Esophagus (tissue), 2 donors: ENCODE data around the gene CACNG5. TPM values are rescaled to one million over a fixed set of nuclear protein-coding genes. Genes with fewer than 3 reads are reported as not detected.

Experiments used
- H3K27ac ChIP-seq, 2 donors: one replicate each; pipeline ENCODE4 v1.5.1; 2013; ENCODE audit warnings: low read depth in 2 of 2, mild to moderate bottlenecking in 2 of 2, inconsistent platforms in 1 of 2, low read length in 1 of 2, moderate library complexity in 1 of 2
- H3K27me3 ChIP-seq, 2 donors: one replicate each; pipeline ENCODE4 v1.6.1; 2013; ENCODE audit warnings: low read length in 2 of 2, control low read depth in 1 of 2, mild to moderate bottlenecking in 1 of 2; ENCODE audit not compliant: insufficient read depth in 2 of 2, control insufficient read depth in 1 of 2
- H3K36me3 ChIP-seq, 2 donors: one replicate each; pipeline ENCODE4 v1.6.1; 2013; ENCODE audit warnings: low read length in 1 of 2; ENCODE audit not compliant: control insufficient read depth in 2 of 2, insufficient read depth in 2 of 2
- H3K4me1 ChIP-seq, 2 donors: one replicate each; pipeline ENCODE4 v1.6.1; 2013; ENCODE audit warnings: low read length in 1 of 2; ENCODE audit not compliant: control insufficient read depth in 2 of 2, insufficient read depth in 2 of 2
- H3K4me3 ChIP-seq, 2 donors: one replicate each; pipeline ENCODE4 v1.5.1; 2013; ENCODE audit warnings: low read length in 2 of 2, mild to moderate bottlenecking in 2 of 2, low read depth in 1 of 2, moderate library complexity in 1 of 2
- H3K9me3 ChIP-seq, 2 donors: one replicate each; pipeline ENCODE4 v1.6.1; 2013; ENCODE audit warnings: mild to moderate bottlenecking in 2 of 2, low read depth in 1 of 2, low read length in 1 of 2, moderate library complexity in 1 of 2; ENCODE audit not compliant: control insufficient read depth in 2 of 2, insufficient read depth in 1 of 2
- WGBS, 2 donors: extraction: QIAGEN DNeasy Blood & Tissue Kit; methylation state at CpG; one replicate each; pipeline ENCODE4 v1.1.7; 2013; 5-methylcytosine and 5-hydroxymethylcytosine counted together
- polyA plus RNA-seq, 2 donors: library from polyadenylated mRNA; stranded (reverse); fragments of 200-250 nt; gene quantifications; one replicate each; pipeline ENCODE4 v1.2.3, GENCODE V29; 2013
- donor health status: healthy with polysubstance abuse.
- donor health status: Bipolar disorder and iron deficiency.

Gene CACNG5
- polyA plus RNA-seq, 2 donors, result not detected

DNA sequence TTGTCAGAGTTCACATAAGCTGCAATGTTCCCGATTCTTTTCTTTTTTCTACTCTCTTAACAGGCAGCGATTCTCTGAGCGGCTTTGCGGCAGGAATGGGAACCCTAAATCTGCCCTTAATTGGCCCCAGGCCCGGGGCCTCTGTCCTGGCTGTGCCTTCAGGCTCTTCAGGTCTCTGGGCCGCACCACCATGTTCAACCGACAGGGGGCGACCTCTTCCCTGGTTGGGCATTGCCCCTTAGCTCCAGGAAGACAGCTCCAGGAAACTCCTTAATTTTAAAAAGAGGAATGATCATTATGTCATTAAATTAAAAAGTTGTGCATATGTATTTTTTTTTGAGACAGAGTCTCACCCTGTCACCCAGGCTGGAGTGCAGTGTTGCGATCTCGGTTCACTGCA is 20.3 kb downstream of the CACNG5 start:
- no peak overlapping the region for H3K27ac ChIP-seq
- H3K27me3 ChIP-seq, result no peaks in the 10 kb centered on the region
- no peaks in the 10 kb centered on the region for H3K4me1 ChIP-seq
- H3K4me3 ChIP-seq, result no peak overlapping the region
- H3K36me3 ChIP-seq, result no peaks in the 10 kb centered on the region
- H3K9me3 ChIP-seq, result no peaks in the 10 kb centered on the region
- WGBS, 2 donors, result 74 to 76% methylated on average over 10 of the region's 10 CpGs

DNA sequence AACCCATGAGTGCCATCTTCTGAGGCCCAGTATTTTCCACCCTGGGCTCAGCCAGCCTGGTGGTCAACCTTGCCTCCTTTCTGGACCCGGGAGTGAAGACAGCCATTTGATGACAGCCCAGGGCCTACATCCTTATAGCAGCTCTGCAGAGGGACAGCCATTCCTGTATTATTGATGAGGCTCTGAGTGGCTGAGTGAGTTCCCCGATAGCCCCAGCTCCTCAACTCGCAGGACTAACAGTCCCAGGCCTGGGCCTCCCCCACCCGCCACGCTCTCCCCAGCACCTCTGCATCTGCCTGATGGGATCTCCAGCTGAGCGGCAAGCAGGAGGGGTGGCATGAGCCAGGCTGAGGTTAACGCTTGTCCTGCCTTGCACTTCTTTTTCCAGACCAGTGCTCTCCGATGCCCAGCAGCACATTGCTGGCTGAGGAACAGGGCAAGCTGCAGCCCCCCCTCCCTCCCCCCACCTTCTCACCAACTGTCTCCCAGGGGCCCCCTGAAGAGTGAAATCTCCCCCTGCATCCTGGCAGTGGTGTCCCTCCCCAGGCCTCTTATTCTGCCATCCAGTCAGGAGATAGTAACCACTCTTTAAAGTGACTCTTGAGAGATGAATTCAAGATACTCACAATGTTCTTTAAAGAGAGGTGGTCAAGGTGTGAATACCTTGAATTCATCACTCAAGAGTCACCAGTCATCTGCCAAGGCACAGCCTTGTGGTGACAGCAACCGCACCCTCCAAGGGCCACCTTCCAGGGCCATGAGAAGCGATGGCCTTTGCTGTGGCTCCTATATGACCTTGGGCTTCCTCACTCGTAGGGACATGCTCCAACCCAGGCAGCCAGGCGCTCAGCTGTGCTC is 23.5 kb downstream of the CACNG5 start:
- no peaks in the 10 kb centered on the region for H3K27me3 ChIP-seq
- H3K4me3 ChIP-seq, result no peak overlapping the region
- no peaks in the 10 kb centered on the region for H3K4me1 ChIP-seq
- H3K36me3 ChIP-seq, result no peaks in the 10 kb centered on the region
- no peaks in the 10 kb centered on the region for H3K9me3 ChIP-seq
- no peak overlapping the region for H3K27ac ChIP-seq
- WGBS, 2 donors, result 77 to 79% methylated on average over 12 of the region's 12 CpGs

DNA sequence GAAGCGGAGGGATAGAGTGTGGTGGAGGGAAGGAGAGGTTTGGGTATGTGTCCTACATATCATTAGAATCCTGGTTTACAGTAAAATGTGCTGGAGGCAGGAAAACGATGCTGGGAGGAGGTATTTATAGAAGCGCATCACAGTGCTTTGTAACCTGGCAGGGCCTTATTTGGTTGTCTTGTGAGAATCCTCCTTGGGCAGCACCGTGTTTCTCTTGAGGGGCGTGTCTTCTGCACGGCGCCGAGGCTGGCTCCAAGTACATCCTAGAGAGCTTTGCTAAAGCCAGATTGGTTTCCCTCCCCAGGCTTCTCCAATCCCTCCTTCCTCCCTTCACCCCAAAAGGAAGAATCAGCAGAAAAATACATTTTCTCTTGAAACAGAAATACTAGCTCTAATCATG is 24.4 kb downstream of the CACNG5 start:
- Histone ChIP-seq H3K9me3 (no peaks in the 10 kb centered on the region), H3K27ac (no peak overlapping the region), H3K4me3 (no peak overlapping the region), H3K36me3 (no peaks in the 10 kb centered on the region), H3K4me1 (no peaks in the 10 kb centered on the region), H3K27me3 (no peaks in the 10 kb centered on the region)
- WGBS, 2 donors, result 73 to 75% methylated on average over 8 of the region's 8 CpGs

DNA sequence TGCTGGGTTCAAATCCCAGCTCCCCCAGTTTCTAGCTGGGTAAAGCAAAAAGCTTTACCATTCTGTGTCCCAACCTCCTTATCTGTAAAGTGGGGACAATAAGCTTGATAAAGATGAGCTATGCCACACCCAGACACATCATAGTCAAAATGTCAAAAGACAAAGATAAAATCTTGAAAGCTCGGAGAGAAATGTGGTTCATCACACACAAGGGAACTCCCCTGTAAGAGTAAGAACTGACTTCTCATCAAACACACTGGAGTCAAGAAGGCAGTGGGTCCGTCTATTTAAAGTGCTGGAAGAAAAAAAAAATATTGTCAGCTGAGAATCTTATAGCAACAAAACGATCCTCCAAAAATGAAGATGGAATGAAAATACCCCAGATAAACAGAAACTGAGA is 25.3 kb downstream of the CACNG5 start:
- Histone ChIP-seq H3K36me3 (no peaks in the 10 kb centered on the region), H3K4me1 (no peaks in the 10 kb centered on the region), H3K4me3 (no peak overlapping the region), H3K27me3 (no peaks in the 10 kb centered on the region), H3K9me3 (no peaks in the 10 kb centered on the region), H3K27ac (no peak overlapping the region)
- 61 to 74% methylated on average over 3 of the region's 3 CpGs for WGBS, 2 donors

DNA sequence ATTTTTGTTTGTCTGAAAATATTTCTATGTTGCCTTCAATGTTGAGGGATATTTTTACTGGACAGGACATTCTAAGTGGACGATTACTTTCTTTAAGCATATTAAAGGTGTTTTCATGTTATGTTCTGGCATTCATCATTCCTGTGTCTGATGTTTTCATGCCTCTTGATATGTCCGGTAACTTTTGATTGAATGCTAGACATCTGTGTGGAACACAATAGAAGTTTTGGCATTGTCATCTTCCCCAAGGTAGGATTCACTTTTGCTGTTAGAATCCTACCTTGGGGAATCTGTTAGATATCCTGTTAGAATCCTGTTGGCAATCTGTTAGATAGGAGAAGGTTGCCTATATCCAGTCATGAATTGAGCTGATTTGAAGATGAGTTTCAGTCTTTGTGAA is 28.9 kb downstream of the CACNG5 start:
- 90 to 94% methylated on average over 2 of the region's 2 CpGs for WGBS, 2 donors
- Histone ChIP-seq H3K27me3 (peaks cover 0 to 3% of the 10 kb centered on the region in 2 donors), H3K4me3 (no peak overlapping the region), H3K9me3 (peaks cover 4 to 5% of the 10 kb centered on the region in 2 donors), H3K27ac (no peak overlapping the region), H3K36me3 (no peaks in the 10 kb centered on the region), H3K4me1 (no peaks in the 10 kb centered on the region)

DNA sequence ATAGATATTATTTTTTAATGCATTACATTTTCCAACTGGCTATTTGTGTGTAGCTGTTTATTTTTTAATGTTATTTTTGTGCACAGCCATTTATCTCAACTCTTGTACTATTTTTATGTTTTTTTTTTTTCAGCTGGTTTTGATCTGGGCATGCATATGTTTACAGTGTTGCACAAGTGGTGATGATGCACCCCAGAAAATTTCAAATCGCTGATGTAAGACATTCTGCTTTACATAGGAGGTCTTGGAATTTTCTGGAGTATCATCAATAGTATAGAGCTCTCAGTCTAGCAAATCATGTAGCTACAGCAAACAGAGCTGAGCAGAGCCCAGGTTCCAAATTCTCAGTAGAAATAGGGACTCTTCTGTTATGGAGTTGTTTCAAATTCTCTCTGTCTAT is 30.2 kb downstream of the CACNG5 start:
- no peak overlapping the region for H3K4me3 ChIP-seq
- H3K9me3 ChIP-seq, result peaks cover 4 to 5% of the 10 kb centered on the region in 2 donors
- WGBS, 2 donors, result 82 to 85% methylated on average over 1 of the region's 1 CpG
- H3K27ac ChIP-seq, result no peak overlapping the region
- peaks cover 0 to 3% of the 10 kb centered on the region in 2 donors for H3K27me3 ChIP-seq
- no peaks in the 10 kb centered on the region for H3K36me3 ChIP-seq
- no peaks in the 10 kb centered on the region for H3K4me1 ChIP-seq

DNA sequence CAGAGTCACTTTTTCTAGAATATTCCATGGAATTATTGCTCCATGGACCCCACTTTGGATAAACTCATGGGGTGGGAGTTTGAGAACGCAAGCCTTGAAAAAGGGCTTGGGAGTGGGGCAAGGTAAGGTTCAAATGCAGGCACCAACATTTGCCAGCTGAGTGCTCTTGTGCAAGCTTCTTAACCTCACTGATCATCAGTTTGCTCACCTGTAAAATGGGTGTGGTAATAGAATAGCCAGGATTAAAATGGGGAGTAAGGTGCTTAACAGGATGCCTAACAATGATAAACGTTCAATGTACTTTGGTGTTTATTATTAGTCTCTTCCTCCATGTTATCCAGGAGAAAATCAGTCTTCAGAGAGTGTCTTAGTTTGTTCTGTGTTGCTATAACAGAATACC is 39.0 kb downstream of the CACNG5 start:
- no peaks in the 10 kb centered on the region for H3K27me3 ChIP-seq
- H3K27ac ChIP-seq, result no peak overlapping the region
- H3K4me1 ChIP-seq, result no peaks in the 10 kb centered on the region
- no peaks in the 10 kb centered on the region for H3K36me3 ChIP-seq
- H3K4me3 ChIP-seq, result no peak overlapping the region
- peaks cover 1 to 2% of the 10 kb centered on the region in 2 donors for H3K9me3 ChIP-seq
- WGBS, 2 donors, result 73 to 76% methylated on average over 2 of the region's 2 CpGs

DNA sequence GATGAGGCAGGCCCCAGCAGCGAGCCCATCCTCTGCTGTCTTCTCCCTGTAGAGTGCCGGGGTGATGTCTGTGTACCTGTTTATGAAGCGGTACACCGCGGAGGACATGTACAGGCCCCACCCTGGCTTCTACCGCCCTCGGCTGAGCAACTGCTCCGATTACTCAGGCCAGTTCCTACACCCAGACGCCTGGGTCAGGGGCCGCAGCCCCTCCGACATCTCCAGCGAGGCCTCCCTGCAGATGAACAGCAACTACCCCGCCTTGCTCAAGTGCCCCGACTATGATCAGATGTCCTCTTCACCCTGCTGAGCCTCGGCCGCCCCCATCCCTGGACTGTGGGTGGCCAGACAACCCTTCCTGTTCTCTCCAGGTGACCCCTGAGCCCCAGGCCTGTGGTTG is 50.0 kb downstream of the CACNG5 start:
- no peaks in the 10 kb centered on the region for H3K36me3 ChIP-seq
- H3K4me3 ChIP-seq, result no peak overlapping the region
- H3K27ac ChIP-seq, result no peak overlapping the region
- H3K27me3 ChIP-seq, result no peaks in the 10 kb centered on the region
- no peaks in the 10 kb centered on the region for H3K4me1 ChIP-seq
- 92 to 95% methylated on average over 16 of the region's 16 CpGs for WGBS, 2 donors
- H3K9me3 ChIP-seq, result peaks cover 0 to 2% of the 10 kb centered on the region in 2 donors

DNA sequence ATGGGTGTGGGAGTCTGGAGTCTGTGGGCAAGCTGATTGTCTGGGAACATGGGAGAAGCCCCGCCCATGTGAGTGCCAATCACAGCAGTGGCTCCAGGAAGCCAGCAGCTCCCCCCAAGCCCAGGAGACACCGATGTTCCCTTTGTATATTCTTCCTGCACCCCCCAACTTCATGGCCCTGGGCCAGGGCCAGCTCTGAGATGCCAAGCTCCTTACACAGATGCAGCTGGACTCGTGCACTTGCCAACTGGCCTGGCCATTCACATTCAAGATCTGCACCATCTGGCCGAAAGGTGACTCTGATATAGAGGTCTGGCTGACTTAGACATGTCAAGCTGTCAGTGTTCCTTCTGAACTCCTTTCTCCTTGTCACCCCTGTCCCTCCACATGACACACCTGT is 50.5 kb downstream of the CACNG5 start:
- H3K36me3 ChIP-seq, result no peaks in the 10 kb centered on the region
- H3K4me3 ChIP-seq, result no peak overlapping the region
- WGBS, 2 donors, result 51 to 54% methylated on average over 4 of the region's 4 CpGs
- no peak overlapping the region for H3K27ac ChIP-seq
- H3K9me3 ChIP-seq, result peaks cover under 1 to 2% of the 10 kb centered on the region in 2 donors
- no peaks in the 10 kb centered on the region for H3K27me3 ChIP-seq
- H3K4me1 ChIP-seq, result no peaks in the 10 kb centered on the region
